ENCODE data around the gene GRID1.

GRCh38 chr10:86230557-86231180, 135.9 kb downstream of the GRID1 start:
- TF ChIP-seq CTCF (IDR thresholded peaks at IDR 0.05) (no peak), POLR2A (IDR thresholded peaks at IDR 0.05) (no peak)
